Activated CD4-positive, alpha-beta T cell treated with anti-CD3 and anti-CD28 coated beads, Interleukin-2, amount 10 ng/mL, durations not matched to agents 24 days and 14 days (primary cell): ENCODE data around the gene ABCA12. TPM values are rescaled to one million over a fixed set of nuclear protein-coding genes. Genes with fewer than 3 reads are reported as not detected.

ENCODE experiments used
- DNase-seq: peaks from one replicate; pipeline ENCODE4 v3.0.0; 2022
- H3K27ac Mint-ChIP-seq: one replicate; pipeline ENCODE4 v1.8.0; 2022; ENCODE audit warnings: mild to moderate bottlenecking, mixed read lengths
- H3K27me3 Mint-ChIP-seq: one replicate; pipeline ENCODE4 v1.8.0; 2022; ENCODE audit warnings: mixed read lengths
- H3K36me3 Mint-ChIP-seq: one replicate; pipeline ENCODE4 v1.8.0; 2022; ENCODE audit warnings: low read depth, mild to moderate bottlenecking, mixed read lengths
- H3K4me1 Mint-ChIP-seq: one replicate; pipeline ENCODE4 v1.8.0; 2021; ENCODE audit warnings: mixed read lengths
- H3K4me3 Mint-ChIP-seq: one replicate; pipeline ENCODE4 v1.8.0; 2022; ENCODE audit warnings: mild to moderate bottlenecking, moderate library complexity, mixed read lengths
- H3K9me3 Mint-ChIP-seq: one replicate; pipeline ENCODE4 v1.8.0; 2021; ENCODE audit warnings: mixed read lengths
- intact Hi-C: fragments of 100-400 bp; cut with micrococcal nuclease; formaldehyde crosslinking; loops from one replicate; pipeline ENCODE4 v1.15.1; 2023
- total RNA-seq: library from RNA; stranded (reverse); gene quantifications from 2 replicates; pipeline ENCODE4 v1.2.3, GENCODE V29; 2022

ABCA12 gene
- total RNA-seq, 1 donor from 2014 or later = not detected

DNA sequence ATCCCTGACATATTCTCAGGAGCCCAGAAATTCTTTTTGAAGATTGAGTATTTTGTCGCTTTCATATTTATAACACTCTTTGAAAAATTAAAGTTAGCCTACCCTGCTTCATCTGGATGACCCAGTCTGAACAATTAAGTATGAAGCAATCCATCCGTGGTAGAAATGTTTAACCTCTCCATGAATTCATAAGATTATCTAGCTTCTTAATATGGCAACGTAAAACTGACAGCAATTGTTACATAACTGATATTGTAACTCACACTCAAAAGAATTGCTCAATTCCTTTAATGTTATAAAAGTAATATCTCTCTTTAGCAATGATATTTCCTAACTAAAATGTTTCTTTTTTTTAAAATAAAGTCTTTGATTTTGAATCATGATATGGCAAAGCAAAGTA, 7.2 kb upstream of the ABCA12 start:
- intact Hi-C loops = no loop called here
- DNase-seq = no peak
- no peaks in the 10 kb centered on the region for H3K9me3 Mint-ChIP-seq
- no peak overlapping the region for H3K4me3 Mint-ChIP-seq
- no peaks in the 10 kb centered on the region for H3K27me3 Mint-ChIP-seq
- H3K4me1 Mint-ChIP-seq = no peaks in the 10 kb centered on the region
- H3K36me3 Mint-ChIP-seq = no peaks in the 10 kb centered on the region
- H3K27ac Mint-ChIP-seq = no peak overlapping the region

DNA sequence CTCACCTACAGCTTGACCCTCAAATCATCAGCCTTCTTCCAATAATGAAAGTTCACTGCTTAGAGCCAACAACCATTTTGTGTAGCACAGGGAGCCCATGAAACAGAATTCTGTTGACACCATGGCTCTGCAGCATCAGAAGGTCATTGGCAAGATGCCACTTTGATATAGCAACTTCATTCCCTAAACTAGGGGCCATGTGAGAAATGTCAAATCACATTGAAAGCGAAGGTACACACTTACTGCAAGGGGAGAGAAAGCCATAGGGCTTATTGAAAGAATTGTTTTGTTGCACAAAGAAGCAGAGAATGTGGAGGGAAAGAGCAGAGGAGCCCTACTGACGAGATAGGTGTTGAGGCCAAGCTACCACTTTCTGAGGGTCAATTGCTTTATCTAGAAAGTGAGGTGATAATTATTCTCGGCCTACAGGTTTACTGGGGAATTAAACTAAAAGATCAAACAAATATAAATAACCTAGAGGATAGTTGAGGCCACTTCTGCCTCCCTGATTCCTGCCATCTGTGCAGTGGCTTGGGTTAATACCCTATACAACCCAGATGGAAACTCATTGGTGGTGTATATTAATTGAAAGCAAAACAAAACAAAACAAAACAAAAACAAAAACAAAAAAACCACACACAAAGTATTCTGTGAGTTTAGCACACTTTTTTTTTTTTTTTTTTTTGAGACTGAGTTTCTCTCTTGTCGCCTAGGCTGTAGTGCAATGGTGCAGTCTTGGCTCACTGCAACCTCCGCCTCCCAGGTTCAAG, 5.9 kb upstream of the ABCA12 start:
- no peaks in the 10 kb centered on the region for H3K36me3 Mint-ChIP-seq
- intact Hi-C loops = no loop called here
- H3K27me3 Mint-ChIP-seq = no peaks in the 10 kb centered on the region
- no peak overlapping the region for H3K4me3 Mint-ChIP-seq
- no peaks in the 10 kb centered on the region for H3K9me3 Mint-ChIP-seq
- no peak for DNase-seq
- no peak overlapping the region for H3K27ac Mint-ChIP-seq
- H3K4me1 Mint-ChIP-seq = no peaks in the 10 kb centered on the region

DNA sequence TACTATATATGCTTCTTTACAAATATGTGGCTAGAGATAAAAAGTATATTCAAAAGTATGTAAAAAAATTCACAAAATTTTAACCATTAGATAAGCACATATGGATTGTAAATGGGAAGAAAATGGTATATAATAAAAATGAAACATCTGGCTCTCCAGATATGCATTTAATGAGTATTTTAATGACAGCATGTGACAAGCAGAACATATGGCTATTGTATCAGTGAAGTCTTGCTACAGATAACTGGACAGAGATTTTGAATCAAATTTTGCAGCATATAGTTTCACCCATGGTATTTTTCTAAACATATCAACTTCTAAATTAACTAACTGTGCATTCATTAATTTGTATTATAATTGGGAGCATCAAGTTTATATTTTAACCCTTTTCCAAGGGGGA, 5.0 kb upstream of the ABCA12 start:
- intact Hi-C loops = no loop called here
- Mint-ChIP-seq H3K36me3 (no peaks in the 10 kb centered on the region), H3K9me3 (no peaks in the 10 kb centered on the region), H3K4me1 (no peaks in the 10 kb centered on the region), H3K27me3 (no peaks in the 10 kb centered on the region), H3K27ac (no peak overlapping the region), H3K4me3 (no peak overlapping the region)
- no peak for DNase-seq

DNA sequence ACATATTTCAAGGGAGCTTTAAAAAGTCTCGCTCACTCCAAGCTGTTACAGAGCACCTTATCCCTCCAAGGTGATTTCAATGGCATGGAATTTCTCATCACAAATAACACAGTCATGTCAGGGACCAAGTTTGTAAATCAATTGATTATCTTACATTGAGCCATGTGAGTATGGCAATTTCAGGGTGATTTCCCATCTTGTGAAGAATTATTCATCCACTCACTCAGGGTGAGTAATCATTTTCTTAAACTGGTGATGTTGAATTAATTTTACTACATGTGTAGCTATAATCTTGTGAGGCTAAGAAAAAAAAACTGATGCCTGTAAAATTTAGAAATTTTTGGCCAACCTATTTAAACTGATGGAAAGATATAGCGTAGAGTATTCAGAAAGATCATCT, 3.3 kb upstream of the ABCA12 start:
- DNase-seq = no peak
- Mint-ChIP-seq H3K27ac (no peak overlapping the region), H3K27me3 (no peaks in the 10 kb centered on the region), H3K4me3 (no peak overlapping the region), H3K9me3 (no peaks in the 10 kb centered on the region), H3K36me3 (no peaks in the 10 kb centered on the region), H3K4me1 (no peaks in the 10 kb centered on the region)
- intact Hi-C loops = no loop called here

DNA sequence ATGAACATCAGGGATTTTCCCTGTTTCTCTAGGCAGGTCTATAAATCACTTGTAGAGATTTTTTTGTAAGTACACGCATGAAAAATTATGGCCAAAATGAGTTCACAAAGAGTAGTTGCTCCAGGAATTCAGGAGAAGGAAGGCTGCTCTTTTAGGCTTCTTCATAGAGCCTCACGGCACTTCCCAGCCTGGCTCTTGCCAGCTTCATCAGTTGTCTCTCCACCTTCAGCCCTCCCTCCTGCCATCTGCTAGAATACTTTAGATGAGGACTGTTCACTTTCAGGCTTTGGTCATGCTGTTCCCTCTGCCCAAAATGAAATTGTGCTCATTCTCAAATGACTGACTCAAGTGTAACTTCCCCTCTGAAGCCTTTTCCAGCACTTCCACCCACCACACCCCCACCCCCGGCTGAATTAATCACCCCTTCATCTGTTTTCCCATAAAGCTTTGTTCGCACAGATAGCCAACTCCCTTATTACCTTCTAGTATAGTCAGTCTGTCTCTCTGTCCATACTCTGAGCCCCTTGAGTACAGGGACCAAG, 1.8 kb upstream of the ABCA12 start:
- DNase-seq = no peak
- Mint-ChIP-seq H3K36me3 (no peaks in the 10 kb centered on the region), H3K27ac (no peak overlapping the region), H3K9me3 (no peaks in the 10 kb centered on the region), H3K4me1 (no peaks in the 10 kb centered on the region), H3K4me3 (no peak overlapping the region), H3K27me3 (no peaks in the 10 kb centered on the region)
- intact Hi-C loops = no loop called here

DNA sequence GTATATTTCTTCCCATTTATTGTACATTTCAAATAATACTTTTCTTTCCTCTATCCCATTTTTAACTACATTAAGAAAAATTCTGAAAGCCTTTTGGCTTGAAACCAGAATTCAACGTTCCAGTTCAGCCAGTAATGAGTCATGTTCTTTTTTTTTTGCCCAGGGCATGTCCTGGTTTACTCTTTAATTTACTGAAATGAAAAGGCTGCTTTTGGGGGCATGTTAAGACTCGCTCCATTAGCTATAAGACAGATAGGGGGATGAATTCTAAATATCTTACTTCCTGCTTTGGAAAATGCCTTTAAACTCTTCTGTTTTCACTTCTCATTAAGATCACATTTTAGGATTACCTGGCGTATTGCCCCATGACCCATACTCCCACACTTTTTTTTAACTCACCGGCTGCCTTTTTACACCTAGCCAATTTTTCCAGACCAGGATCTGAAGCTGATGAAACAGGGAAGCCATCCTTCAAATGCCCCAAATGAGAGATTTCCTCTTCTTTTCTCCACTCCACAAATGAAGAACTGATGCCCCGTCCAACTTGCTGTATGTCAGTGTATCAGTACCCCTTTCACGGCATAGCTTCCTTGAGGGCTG, 585 bp downstream of the ABCA12 start:
- Mint-ChIP-seq H3K36me3 (no peaks in the 10 kb centered on the region), H3K27ac (no peak overlapping the region), H3K27me3 (no peaks in the 10 kb centered on the region), H3K4me3 (no peak overlapping the region), H3K4me1 (no peaks in the 10 kb centered on the region), H3K9me3 (no peaks in the 10 kb centered on the region)
- no peak for DNase-seq
- intact Hi-C loops = no loop called here

DNA sequence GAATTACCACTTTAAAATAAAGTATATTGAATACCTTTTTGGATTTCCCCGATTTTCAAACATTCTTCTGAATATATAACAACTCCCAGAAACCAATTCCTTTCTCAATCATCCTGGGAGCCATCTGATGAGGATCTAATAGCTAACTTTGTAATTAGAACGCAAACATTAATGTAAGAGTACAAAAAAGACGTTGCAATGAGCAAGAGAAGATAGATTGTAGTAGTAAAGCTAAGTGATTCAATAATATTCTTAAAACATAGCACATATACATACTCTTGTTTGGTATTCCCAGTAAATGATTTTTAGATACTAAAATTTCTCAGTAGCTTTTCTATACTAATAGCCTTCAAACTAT, 1.1 kb downstream of the ABCA12 start:
- Mint-ChIP-seq H3K4me1 (no peaks in the 10 kb centered on the region), H3K9me3 (no peaks in the 10 kb centered on the region), H3K36me3 (no peaks in the 10 kb centered on the region), H3K27me3 (no peaks in the 10 kb centered on the region), H3K4me3 (no peak overlapping the region), H3K27ac (no peak overlapping the region)
- DNase-seq = no peak
- intact Hi-C loops = no loop called here

DNA sequence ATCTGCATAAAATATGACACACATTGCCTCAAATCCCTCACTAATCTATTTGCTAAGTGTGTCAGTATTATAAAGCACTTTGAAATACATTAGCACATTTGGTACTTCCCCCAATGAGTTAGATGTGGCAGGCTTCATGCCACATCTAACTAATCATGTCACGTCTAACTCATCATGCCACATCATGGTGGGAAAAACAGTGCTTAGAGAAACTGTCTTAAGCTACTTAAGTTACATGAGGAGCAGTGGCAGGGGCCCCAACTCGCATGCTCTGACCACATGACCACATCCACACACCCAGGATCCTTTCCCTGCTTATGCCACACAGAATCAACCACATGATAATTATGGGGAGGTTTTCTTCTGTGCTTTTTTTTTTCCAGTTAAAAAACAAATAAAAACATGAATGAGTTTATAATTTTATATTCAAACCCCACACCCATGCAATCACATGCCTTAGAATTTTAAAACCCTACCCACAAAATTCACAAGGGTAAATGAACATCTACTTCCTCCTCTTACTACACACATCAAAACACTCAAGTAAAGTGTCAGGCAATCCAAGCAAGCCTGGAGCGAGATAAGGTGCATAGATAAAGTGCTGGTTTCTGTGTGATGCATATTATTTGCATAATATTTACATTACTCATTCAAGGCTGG, 1.6 kb downstream of the ABCA12 start:
- H3K27ac Mint-ChIP-seq = no peak overlapping the region
- H3K4me1 Mint-ChIP-seq = no peaks in the 10 kb centered on the region
- H3K9me3 Mint-ChIP-seq = no peaks in the 10 kb centered on the region
- intact Hi-C loops = no loop called here
- H3K4me3 Mint-ChIP-seq = no peak overlapping the region
- no peaks in the 10 kb centered on the region for H3K27me3 Mint-ChIP-seq
- no peaks in the 10 kb centered on the region for H3K36me3 Mint-ChIP-seq
- no peak for DNase-seq

DNA sequence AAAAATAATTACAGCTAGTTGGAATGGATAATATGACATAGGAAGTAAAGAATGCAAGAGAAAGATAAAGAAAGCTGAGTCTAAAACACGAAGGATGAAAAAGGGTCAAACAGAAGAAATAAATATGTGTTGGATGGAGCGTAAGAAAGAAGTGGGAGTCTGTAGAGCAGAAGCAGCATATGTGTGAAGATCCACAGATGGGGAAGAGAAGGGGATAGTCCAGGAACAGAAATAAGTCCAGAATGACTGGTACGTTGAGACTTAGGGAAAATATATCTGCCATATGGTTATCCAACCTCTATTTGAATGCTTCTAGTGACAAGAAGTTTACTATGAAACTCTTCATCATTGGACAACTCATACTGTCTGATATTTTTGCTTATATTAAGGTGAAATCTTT, 18.0 kb downstream of the ABCA12 start:
- DNase-seq = no peak
- Mint-ChIP-seq H3K4me1 (no peaks in the 10 kb centered on the region), H3K4me3 (no peak overlapping the region), H3K27ac (no peak overlapping the region), H3K36me3 (no peaks in the 10 kb centered on the region), H3K9me3 (peaks cover 3% of the 10 kb centered on the region), H3K27me3 (no peaks in the 10 kb centered on the region)
- intact Hi-C loops = no loop called here

DNA sequence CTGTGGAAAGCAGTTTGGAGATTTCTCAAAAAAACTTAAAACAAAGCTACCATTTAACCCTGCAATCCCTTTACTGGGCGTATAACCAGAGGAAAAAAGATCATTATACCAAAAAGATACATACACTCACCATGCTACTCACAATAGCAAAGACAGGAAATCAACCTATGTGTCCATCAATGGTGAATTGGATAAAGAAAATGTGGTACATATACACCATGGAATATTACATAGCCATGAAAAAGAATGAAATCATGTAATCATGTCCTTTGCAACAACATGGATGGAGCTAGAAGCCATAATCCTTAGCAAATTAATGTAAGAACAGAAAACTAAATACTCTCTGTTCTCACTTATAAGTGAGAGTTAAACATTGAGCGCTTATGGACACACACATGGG, 18.6 kb downstream of the ABCA12 start:
- no peak for DNase-seq
- peaks cover 3% of the 10 kb centered on the region for H3K9me3 Mint-ChIP-seq
- intact Hi-C loops = no loop called here
- no peak overlapping the region for H3K4me3 Mint-ChIP-seq
- no peaks in the 10 kb centered on the region for H3K27me3 Mint-ChIP-seq
- no peak overlapping the region for H3K27ac Mint-ChIP-seq
- no peaks in the 10 kb centered on the region for H3K4me1 Mint-ChIP-seq
- H3K36me3 Mint-ChIP-seq = no peaks in the 10 kb centered on the region

DNA sequence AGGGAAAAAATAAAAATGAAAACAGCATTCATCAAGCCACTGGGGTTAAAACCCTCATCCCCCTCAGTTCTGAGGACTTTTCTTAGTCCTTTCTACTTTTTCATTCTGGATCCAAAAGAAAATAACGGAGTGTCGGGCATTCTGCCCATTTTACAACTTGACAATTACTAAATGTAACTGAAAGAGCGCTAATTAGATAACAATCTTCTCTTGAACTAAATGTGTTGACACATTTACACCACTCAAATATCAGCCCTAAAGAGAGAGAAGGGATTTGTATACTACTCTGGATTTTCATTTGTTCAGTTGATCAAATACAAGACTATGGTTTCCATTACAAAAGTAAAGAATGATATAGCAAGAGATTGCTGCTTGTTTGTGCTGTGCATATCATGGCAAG, 27.5 kb downstream of the ABCA12 start:
- Mint-ChIP-seq H3K4me1 (no peaks in the 10 kb centered on the region), H3K9me3 (no peaks in the 10 kb centered on the region)

DNA sequence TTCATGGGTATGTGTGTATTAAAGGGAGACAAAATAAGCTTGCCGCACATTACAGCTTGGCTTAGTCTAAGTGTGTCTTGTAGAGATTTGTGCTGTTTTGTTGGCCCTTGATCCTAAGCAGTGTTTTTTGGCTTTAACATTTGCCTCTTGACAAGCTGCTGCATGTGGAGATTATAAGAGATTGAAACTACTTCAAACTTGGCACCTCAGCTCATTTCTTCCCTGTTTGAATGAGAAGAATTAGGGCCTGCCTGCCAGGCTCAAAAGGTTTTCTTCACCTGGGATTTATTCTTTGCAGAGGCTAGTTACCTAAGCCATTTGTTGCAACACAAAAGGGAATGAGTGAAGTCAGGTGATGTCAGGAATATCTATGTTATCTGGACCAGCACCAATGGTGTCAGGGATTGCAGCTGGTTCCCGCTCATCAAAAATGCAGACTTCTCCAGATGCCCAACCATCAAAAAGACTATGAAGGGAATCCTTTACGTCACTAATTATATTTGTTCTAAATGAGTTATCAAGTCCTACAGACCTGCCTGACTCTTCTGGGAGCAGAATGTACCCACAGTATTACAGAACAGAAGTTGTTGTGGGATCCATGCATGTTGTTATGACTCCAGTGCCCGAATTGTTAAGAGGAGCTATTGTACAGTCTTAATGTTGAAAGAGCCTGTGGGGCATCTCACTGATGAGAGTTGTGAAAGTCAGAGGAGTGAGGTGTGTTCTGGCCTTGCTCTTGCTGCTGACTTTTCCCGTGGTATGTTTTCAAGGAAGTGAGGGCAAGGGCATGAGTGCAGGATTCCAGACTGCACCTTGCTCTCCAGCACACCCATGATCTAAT, 31.0 kb downstream of the ABCA12 start:
- H3K27me3 Mint-ChIP-seq = no peaks in the 10 kb centered on the region
- intact Hi-C loops = no loop called here
- H3K9me3 Mint-ChIP-seq = no peaks in the 10 kb centered on the region
- H3K36me3 Mint-ChIP-seq = no peaks in the 10 kb centered on the region
- no peak overlapping the region for H3K4me3 Mint-ChIP-seq
- no peak for DNase-seq
- no peak overlapping the region for H3K27ac Mint-ChIP-seq
- no peaks in the 10 kb centered on the region for H3K4me1 Mint-ChIP-seq

More for the DNA sequence above, 27.5 kb downstream of the ABCA12 start:
- DNase-seq = no peak
- intact Hi-C loops = no loop called here
- H3K27me3 Mint-ChIP-seq = no peaks in the 10 kb centered on the region
- no peak overlapping the region for H3K27ac Mint-ChIP-seq
- H3K4me3 Mint-ChIP-seq = no peak overlapping the region
- no peaks in the 10 kb centered on the region for H3K36me3 Mint-ChIP-seq

DNA sequence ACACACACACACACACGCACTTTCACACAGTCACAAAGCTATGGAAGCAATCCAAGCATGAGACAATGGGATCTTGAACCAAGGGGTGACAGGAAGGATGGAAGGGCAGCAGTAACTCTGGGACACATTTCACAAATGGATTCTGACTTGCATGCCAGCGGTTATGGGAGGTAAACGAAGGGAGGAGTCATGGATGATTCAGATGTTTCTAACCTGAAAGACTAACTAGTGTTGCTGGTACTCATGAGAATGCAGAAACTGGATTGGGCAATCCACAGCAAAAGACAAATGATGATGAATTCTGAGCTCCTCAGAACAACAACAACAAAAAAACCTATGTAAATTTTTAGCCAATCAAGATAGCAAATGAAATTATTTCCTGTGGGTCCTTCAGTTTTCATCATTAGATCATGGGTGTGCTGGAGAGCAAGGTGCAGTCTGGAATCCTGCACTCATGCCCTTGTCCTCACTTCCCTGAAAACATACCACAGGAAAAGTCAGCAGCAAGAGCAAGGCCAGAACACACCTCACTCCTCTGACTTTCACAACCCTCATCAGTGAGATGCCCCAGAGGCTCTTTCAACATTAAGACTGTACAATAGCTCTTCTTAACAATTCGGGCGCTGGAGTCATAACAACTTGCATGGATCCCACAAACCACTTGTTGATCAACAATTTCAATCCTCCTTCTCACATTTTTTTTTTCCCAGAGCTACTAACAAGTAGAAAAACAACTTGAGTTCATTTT, 32.6 kb downstream of the ABCA12 start:
- Mint-ChIP-seq H3K4me1 (no peaks in the 10 kb centered on the region), H3K9me3 (no peaks in the 10 kb centered on the region), H3K36me3 (no peaks in the 10 kb centered on the region), H3K27me3 (no peaks in the 10 kb centered on the region), H3K4me3 (no peak overlapping the region), H3K27ac (no peak overlapping the region)
- intact Hi-C loops = no loop called here
- no peak for DNase-seq
